T-helper 1 cell treated with Interleukin-12 subunit alpha and Interleukin-12 subunit beta and Interleukin-4 antibody, amounts not matched to agents 30 μg/mL and 1 μg/mL, for 36 hours (primary cell): ENCODE results near the gene KAT6B.
"Not testable (repeated sequence)": the region's sequence is repeated elsewhere in the genome, so short reads cannot be mapped to it uniquely, and the experiment has no call there.

ENCODE experiments used
- H3K27ac Mint-ChIP-seq: one replicate; pipeline ENCODE4 v1.8.0; 2021; ENCODE audit warnings: mild to moderate bottlenecking, mixed read lengths
- H3K27me3 Mint-ChIP-seq: one replicate; pipeline ENCODE4 v1.8.0; 2021; ENCODE audit warnings: low read depth, mixed read lengths
- H3K36me3 Mint-ChIP-seq: one replicate; pipeline ENCODE4 v1.8.0; 2021; ENCODE audit warnings: low read depth, mixed read lengths
- H3K4me1 Mint-ChIP-seq: one replicate; pipeline ENCODE4 v1.8.0; 2021; ENCODE audit warnings: low read depth, mixed read lengths
- H3K4me3 Mint-ChIP-seq: one replicate; pipeline ENCODE4 v1.8.0; 2021; ENCODE audit warnings: mild to moderate bottlenecking, moderate library complexity, mixed read lengths
- H3K9me3 Mint-ChIP-seq: one replicate; pipeline ENCODE4 v1.8.0; 2021; ENCODE audit warnings: mixed read lengths

The KAT6B gene

GRCh38 chr10:74859546-74859945 is 33.1 kb downstream of the KAT6B start:
- no peak overlapping the region for H3K27ac Mint-ChIP-seq
- H3K9me3 Mint-ChIP-seq: no peaks in the 10 kb centered on the region
- H3K4me3 Mint-ChIP-seq: no peak overlapping the region
- H3K36me3 Mint-ChIP-seq: peaks cover 16% of the 10 kb centered on the region
- no peaks in the 10 kb centered on the region for H3K27me3 Mint-ChIP-seq
- peaks cover 8% of the 10 kb centered on the region for H3K4me1 Mint-ChIP-seq

GRCh38 chr10:74862625-74863024 is 36.2 kb downstream of the KAT6B start:
- H3K27ac Mint-ChIP-seq: no peak overlapping the region
- peaks cover 2% of the 10 kb centered on the region for H3K4me1 Mint-ChIP-seq
- no peaks in the 10 kb centered on the region for H3K9me3 Mint-ChIP-seq
- H3K4me3 Mint-ChIP-seq: no peak overlapping the region
- no peaks in the 10 kb centered on the region for H3K36me3 Mint-ChIP-seq
- no peaks in the 10 kb centered on the region for H3K27me3 Mint-ChIP-seq

- Mint-ChIP-seq H3K27ac (no peak overlapping the region), H3K4me1 (peaks cover 2% of the 10 kb centered on the region), H3K27me3 (no peaks in the 10 kb centered on the region), H3K4me3 (no peak overlapping the region), H3K9me3 (no peaks in the 10 kb centered on the region), H3K36me3 (no peaks in the 10 kb centered on the region)
These were observed 37.2 kb downstream of the KAT6B start for GRCh38 chr10:74863551-74863950.

- H3K4me3 Mint-ChIP-seq: no peak overlapping the region
- H3K27me3 Mint-ChIP-seq: no peaks in the 10 kb centered on the region
- H3K27ac Mint-ChIP-seq: no peak overlapping the region
- H3K36me3 Mint-ChIP-seq: no peaks in the 10 kb centered on the region
- no peaks in the 10 kb centered on the region for H3K9me3 Mint-ChIP-seq
- peaks cover 15% of the 10 kb centered on the region for H3K4me1 Mint-ChIP-seq
These were observed 41.0 kb downstream of the KAT6B start for GRCh38 chr10:74867351-74867750.

- Mint-ChIP-seq H3K4me1 (peaks cover 17% of the 10 kb centered on the region), H3K4me3 (no peak overlapping the region), H3K36me3 (no peaks in the 10 kb centered on the region), H3K9me3 (no peaks in the 10 kb centered on the region), H3K27me3 (no peaks in the 10 kb centered on the region), H3K27ac (no peak overlapping the region)
These were observed 42.1 kb downstream of the KAT6B start for GRCh38 chr10:74868392-74868977.

- Mint-ChIP-seq H3K36me3 (no peaks in the 10 kb centered on the region), H3K27ac (no peak overlapping the region), H3K4me1 (peaks cover 20% of the 10 kb centered on the region), H3K9me3 (no peaks in the 10 kb centered on the region), H3K4me3 (no peak overlapping the region), H3K27me3 (no peaks in the 10 kb centered on the region)
These were observed 43.2 kb downstream of the KAT6B start for GRCh38 chr10:74869635-74870034.

GRCh38 chr10:74870191-74870590 is 43.8 kb downstream of the KAT6B start:
- H3K9me3 Mint-ChIP-seq: no peaks in the 10 kb centered on the region
- no peak overlapping the region for H3K4me3 Mint-ChIP-seq
- peaks cover 22% of the 10 kb centered on the region for H3K4me1 Mint-ChIP-seq
- no peaks in the 10 kb centered on the region for H3K36me3 Mint-ChIP-seq
- no peak overlapping the region for H3K27ac Mint-ChIP-seq
- no peaks in the 10 kb centered on the region for H3K27me3 Mint-ChIP-seq

- H3K4me1 Mint-ChIP-seq: peaks cover 25% of the 10 kb centered on the region
- no peaks in the 10 kb centered on the region for H3K27me3 Mint-ChIP-seq
- H3K4me3 Mint-ChIP-seq: peak overlapping the region; percentile 47
- no peaks in the 10 kb centered on the region for H3K9me3 Mint-ChIP-seq
- H3K36me3 Mint-ChIP-seq: no peaks in the 10 kb centered on the region
- H3K27ac Mint-ChIP-seq: peak overlapping the region; percentile 49
These were observed 45.4 kb downstream of the KAT6B start for GRCh38 chr10:74871595-74872382.

- H3K27me3 Mint-ChIP-seq: no peaks in the 10 kb centered on the region
- no peaks in the 10 kb centered on the region for H3K9me3 Mint-ChIP-seq
- peaks cover 23% of the 10 kb centered on the region for H3K4me1 Mint-ChIP-seq
- no peak overlapping the region for H3K27ac Mint-ChIP-seq
- H3K4me3 Mint-ChIP-seq: no peak overlapping the region
- H3K36me3 Mint-ChIP-seq: no peaks in the 10 kb centered on the region
These were observed 47.5 kb downstream of the KAT6B start for GRCh38 chr10:74873803-74874454.

GRCh38 chr10:74874649-74875048 is 48.2 kb downstream of the KAT6B start:
- Mint-ChIP-seq H3K4me3 (no peak overlapping the region), H3K27ac (no peak overlapping the region), H3K36me3 (no peaks in the 10 kb centered on the region), H3K27me3 (no peaks in the 10 kb centered on the region), H3K4me1 (peaks cover 23% of the 10 kb centered on the region), H3K9me3 (no peaks in the 10 kb centered on the region)

- peaks cover 23% of the 10 kb centered on the region for H3K4me1 Mint-ChIP-seq
- H3K27me3 Mint-ChIP-seq: no peaks in the 10 kb centered on the region
- H3K4me3 Mint-ChIP-seq: no peak overlapping the region
- H3K36me3 Mint-ChIP-seq: no peaks in the 10 kb centered on the region
- no peak overlapping the region for H3K27ac Mint-ChIP-seq
- H3K9me3 Mint-ChIP-seq: no peaks in the 10 kb centered on the region
These were observed 48.7 kb downstream of the KAT6B start for GRCh38 chr10:74875068-74875467.

- Mint-ChIP-seq H3K27me3 (no peaks in the 10 kb centered on the region), H3K36me3 (no peaks in the 10 kb centered on the region), H3K27ac (no peak overlapping the region), H3K9me3 (no peaks in the 10 kb centered on the region), H3K4me3 (no peak overlapping the region), H3K4me1 (peaks cover 23% of the 10 kb centered on the region)
These were observed 49.6 kb downstream of the KAT6B start for GRCh38 chr10:74875966-74876365.

GRCh38 chr10:74877054-74877453 is 50.7 kb downstream of the KAT6B start:
- H3K9me3 Mint-ChIP-seq, H3K27ac Mint-ChIP-seq, H3K4me3 Mint-ChIP-seq, H3K27me3 Mint-ChIP-seq, H3K36me3 Mint-ChIP-seq: not testable (repeated sequence)
- H3K4me1 Mint-ChIP-seq: peaks cover 13% of the 10 kb centered on the region

GRCh38 chr10:74877898-74878297 is 51.5 kb downstream of the KAT6B start:
- no peak overlapping the region for H3K27ac Mint-ChIP-seq
- H3K4me1 Mint-ChIP-seq: peaks cover 9% of the 10 kb centered on the region
- no peaks in the 10 kb centered on the region for H3K36me3 Mint-ChIP-seq
- H3K4me3 Mint-ChIP-seq: no peak overlapping the region
- no peaks in the 10 kb centered on the region for H3K9me3 Mint-ChIP-seq
- no peaks in the 10 kb centered on the region for H3K27me3 Mint-ChIP-seq

GRCh38 chr10:74880041-74880440 is 53.6 kb downstream of the KAT6B start:
- Mint-ChIP-seq H3K27me3 (no peaks in the 10 kb centered on the region), H3K36me3 (no peaks in the 10 kb centered on the region), H3K9me3 (no peaks in the 10 kb centered on the region), H3K4me1 (peaks cover 7% of the 10 kb centered on the region), H3K27ac (no peak overlapping the region), H3K4me3 (no peak overlapping the region)
